Right hindlimb (tissue), 1 donor: Measurements from ENCODE around the gene CYB5RL.
"Not testable (repeated sequence)": the region's sequence is repeated elsewhere in the genome, so short reads cannot be mapped to it uniquely, and the experiment has no call there.

Experiments used
- DNase-seq: peaks from one replicate; pipeline ENCODE4 v3.0.0-alpha.2; 2018

Gene CYB5RL

DNA sequence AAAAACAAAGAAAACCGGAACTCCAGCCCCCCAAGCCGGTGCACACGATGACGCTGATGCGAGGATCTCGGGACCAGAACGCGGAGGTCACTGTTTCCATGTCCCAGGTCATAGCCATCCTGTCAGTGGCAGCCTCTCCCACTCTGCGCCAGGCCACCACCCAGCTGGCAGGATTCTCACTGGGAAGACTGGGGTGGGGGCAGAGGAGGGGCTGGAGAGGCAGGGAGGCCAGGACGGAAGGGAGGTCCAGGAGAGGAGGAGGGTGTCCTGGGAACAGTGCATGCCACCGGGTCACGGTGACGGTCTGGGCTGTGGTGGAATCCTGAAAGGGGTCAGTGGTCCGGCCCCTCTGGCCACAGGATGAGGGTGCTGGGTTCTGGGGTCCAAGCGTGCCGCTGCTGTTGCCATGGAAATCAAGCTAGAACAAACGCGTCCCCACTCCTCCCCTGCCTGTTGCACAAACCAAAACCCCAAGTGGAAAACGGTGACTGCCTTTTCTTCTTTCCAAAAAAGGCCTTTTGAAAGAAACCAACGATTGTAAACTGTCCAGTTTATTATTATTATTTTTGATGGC, 26.2 kb upstream of the CYB5RL start:
- no peak for DNase-seq

- no peak for DNase-seq
Measured at GRCh38 chr1:54225378-54225777, 25.5 kb upstream of the CYB5RL start.

GRCh38 chr1:54224233-54224632, 24.4 kb upstream of the CYB5RL start:
- DNase-seq = no peak

GRCh38 chr1:54223441-54224202, 23.8 kb upstream of the CYB5RL start:
- peak; percentile 54 for DNase-seq

- DNase-seq = no peak
Measured at GRCh38 chr1:54222711-54223110, 22.9 kb upstream of the CYB5RL start.

- DNase-seq = no peak
Measured at GRCh38 chr1:54221867-54222484, 22.1 kb upstream of the CYB5RL start.

DNA sequence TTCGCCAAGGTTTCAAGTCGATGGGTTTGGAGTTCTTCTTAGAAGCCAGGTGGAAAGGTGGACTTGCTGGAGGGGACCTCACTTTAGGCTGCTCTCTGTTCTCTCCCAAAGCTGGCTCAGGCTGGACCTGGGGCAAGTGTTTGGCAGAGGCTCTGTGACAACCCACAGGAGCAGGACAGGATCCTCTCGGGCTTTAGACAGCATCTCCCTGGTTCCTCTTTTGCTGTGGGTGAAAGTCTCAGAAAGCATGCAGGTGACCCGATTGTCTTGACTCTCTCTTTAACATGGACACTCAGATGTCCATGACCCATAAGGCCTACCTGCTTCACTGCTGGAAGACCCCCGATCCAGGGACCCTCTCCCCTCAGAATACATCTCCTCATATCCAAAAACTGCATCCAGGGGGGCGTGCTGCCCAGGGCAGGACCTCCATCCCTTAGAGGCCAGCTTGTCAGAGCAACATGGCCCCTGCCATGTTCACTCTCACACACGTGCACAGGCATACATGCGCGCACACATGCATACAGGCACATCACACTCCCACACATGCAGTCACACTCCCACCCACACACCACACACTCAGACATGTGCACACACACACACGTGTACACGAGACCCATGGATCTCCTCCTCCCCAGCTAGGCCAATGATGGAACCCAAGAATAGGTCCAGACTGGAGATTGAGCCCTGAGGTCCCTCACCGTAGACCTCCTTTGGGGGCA, 21.4 kb upstream of the CYB5RL start:
- DNase-seq = no peak

DNA sequence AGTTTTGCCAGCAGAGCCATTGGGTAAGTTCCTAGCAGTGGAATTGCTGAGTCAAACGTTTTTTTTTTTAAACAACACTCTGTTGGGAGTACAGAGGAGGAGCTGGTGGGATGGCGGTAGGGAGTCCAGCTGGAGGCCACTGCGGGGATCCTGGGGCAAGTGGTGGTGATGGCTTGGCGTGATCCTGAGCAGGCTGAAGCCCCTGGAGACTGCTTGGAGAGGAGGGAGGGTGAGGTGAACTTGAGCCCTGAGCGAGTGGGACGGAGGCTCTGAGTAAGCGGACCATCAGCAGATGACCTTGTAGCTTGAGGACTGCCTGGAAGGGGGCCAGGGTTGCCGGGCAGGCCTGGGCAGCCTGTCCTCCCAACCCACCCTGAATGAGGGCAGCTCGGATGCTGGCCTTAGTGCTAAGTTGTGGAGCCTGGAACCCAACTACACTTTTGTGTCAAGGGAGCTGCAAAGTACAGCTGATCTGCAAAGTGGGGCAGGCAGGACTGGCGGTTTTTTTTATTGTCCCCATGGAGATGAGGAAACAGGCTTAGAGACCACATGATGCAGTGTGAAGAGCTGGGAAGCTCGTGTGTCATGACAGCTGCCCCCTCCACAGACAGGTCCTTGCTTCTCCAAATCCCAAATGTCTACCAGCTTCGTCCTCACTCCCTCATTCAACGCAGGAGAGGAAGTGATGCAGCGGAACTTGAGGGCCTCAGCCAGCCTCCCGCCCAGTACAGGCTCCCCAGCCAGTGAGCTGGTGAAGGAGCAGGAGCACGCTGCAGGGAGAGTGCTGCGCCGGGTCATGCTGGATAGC, 20.4 kb upstream of the CYB5RL start:
- peak; percentile 49 for DNase-seq

DNA sequence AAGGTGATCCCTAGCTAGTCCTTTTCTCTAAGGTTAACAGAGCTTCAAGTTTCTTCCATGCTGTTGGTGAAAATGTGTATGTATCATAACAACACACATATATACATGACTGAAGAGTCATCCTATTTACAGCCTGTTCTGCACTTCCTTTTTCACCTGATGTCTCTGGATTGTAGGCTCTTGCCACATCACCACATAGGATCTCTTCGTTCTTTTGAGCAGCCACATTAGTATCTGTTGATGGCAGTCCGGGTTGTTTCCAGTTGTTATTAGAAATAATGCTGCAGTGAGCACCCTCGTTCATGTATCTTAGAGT, 19.8 kb upstream of the CYB5RL start:
- no peak for DNase-seq

- DNase-seq = no peak
Measured at GRCh38 chr1:54218883-54219687, 19.3 kb upstream of the CYB5RL start.

GRCh38 chr1:54215523-54215922, 15.7 kb upstream of the CYB5RL start:
- DNase-seq = no peak

- DNase-seq = no peak
Measured at GRCh38 chr1:54212872-54213271, 13.0 kb upstream of the CYB5RL start.

- DNase-seq = not testable (repeated sequence)
Measured at GRCh38 chr1:54207896-54208295, 8.1 kb upstream of the CYB5RL start.

- DNase-seq = no peak
Measured at GRCh38 chr1:54207287-54207686, 7.5 kb upstream of the CYB5RL start.

- DNase-seq = no peak
Measured at GRCh38 chr1:54204199-54204598, 4.4 kb upstream of the CYB5RL start.

- no peak for DNase-seq
Measured at GRCh38 chr1:54200519-54200997, 728 bp upstream of the CYB5RL start.

DNA sequence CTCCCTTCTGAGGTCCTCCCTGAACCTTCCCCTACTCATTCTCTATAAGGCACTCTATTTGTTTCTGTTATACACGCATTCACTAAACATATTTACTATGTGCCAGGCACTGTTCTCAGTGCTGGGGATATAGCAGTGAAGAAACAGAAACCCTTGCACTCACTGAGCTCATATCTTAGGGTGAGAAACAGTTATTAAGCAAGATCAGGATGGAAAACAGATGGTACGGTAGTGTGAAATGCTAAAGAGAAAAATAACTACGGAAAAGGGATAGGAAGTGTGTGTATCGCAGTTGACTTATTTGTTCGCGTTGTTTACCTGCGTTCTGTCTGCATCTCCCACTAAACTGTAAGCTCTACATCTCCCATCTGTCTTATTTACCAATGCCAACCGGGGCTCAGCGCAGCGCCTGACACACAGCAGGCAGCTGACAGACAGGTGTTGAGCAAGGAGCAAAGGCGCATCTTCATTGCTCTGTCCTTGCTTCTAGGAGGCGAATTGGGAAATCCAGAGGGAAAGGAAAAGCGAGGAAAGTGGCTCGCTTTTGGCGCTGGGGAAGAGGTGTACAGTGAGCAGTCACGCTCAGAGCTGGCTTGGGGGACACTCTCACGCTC, 572 bp downstream of the CYB5RL start:
- no peak for DNase-seq

GRCh38 chr1:54193453-54193852, 6.4 kb downstream of the CYB5RL start:
- no peak for DNase-seq

DNA sequence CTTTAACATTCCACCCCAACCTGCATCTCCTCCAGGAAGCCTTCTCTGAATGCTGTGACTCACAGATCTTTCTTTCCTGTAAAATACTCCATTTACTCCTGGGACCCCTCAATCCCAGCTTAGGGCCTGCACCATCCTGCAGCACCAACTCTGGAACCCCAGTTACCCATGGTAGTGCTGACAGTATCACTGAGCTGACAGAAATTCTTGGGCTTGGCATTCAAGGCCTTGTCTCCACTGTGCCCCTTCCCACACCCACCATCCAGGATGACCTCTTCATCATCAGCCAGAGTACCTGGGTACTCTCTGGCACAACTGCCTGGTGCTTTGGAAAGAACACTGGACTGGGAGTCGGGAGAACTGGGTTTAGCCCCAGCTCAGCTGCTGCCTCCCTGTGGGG, 8.3 kb downstream of the CYB5RL start:
- no peak for DNase-seq

DNA sequence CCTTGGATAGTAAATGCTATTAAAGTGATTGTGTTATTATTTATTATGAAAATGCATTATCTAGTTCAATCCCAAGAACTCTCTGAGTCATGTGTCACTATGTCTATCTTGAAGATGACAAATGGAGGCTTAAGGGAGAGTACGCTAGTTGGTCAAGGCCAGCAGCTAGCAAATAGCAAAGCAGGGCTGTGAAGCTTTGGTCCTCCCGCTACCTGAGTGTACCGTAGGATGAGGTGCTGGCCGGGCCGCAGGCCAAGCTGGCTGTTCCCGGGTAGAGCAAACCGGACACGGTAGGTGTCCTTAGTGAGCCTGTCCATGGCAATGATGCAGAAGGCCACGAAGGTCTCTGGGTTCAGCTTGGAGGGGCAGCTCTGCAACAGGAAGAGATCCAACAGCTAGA, 9.3 kb downstream of the CYB5RL start:
- no peak for DNase-seq

GRCh38 chr1:54188291-54188690, 11.5 kb downstream of the CYB5RL start:
- DNase-seq = no peak

- no peak for DNase-seq
Measured at GRCh38 chr1:54186056-54186455, 13.8 kb downstream of the CYB5RL start.
